GM12891 (cell line): ENCODE measurements around the gene ABHD2.

Experiments
- POLR2A ChIP-seq: IDR thresholded peaks from 2 replicates; pipeline ENCODE4 v1.6.1; 2011; ENCODE audit warnings: low read depth, low read length, control low read depth
- POLR2AphosphoS5 ChIP-seq: IDR thresholded peaks from 2 replicates; pipeline ENCODE4 v1.6.1; 2011; ENCODE audit warnings: low read depth, low read length, control low read depth

DNA sequence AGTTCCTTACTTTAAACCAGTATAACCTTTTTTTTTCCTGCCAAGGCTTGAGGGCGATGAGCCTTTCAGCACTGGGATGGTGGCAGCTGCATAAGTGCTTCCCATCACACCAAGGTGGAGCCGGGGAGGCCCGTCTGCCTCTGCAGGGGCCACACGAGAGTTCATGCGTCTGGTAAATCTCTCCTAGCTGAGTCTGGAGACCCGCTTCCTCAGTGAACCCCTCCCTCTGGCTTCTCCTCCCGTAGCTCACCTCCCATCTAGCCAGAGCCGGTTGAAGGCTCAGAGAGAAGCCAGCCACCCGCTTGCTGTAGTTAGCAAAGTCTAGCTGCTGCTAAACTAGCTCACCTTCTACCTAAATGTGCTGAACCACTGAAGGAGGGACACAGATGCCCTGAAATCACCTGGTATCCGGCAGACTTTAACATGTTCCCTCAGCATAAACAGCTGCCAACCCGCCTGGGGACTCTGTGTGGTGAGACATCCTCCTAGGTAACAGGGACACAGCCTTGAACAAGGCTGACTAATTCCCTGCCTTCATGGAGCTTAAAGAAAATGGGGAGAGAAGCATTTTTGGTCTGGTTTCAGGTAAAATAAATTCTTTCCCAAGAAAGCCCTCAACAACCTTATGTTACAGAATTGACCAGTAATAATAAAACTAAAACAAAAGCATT lies 90.2 kb downstream of the ABHD2 start:
- no peak for TF ChIP-seq POLR2A
- TF ChIP-seq POLR2AphosphoS5: no peak
